HCT116 (cell line): ENCODE data around the gene ATP13A3. TPM values are rescaled to one million over a fixed set of nuclear protein-coding genes. Genes with fewer than 3 reads are reported as not detected.

Experiments
- ATAC-seq: fragments of 200-7000 bp; cut with Tn5 transposase; 2 replicates; pipeline ENCODE4 v1.9.1; 2020; ENCODE audit warnings: mild to moderate bottlenecking, moderate library complexity
- BruUV-seq: library from RNA; stranded (reverse); fragments of 400-500 nt; replicated peaks from 2 replicates; lab custom pipeline; 2021; lab: Mats Ljungman, UMichigan
- CTCF ChIA-PET: fragments of 300-600 bp; sonication (Branson Sonifier 250); formaldehyde crosslinking; loops from one replicate; lab custom pipeline; 2021; ENCODE audit warnings: antibody characterized with exemption; lab: Charles Lee
- POLR2A ChIA-PET: fragments of 300-600, 350-600 bp; sonication (Branson Sonifier 250); formaldehyde crosslinking; loops from one replicate; lab custom pipeline; 2021; ENCODE audit warnings: antibody characterized with exemption; lab: Charles Lee
- RAD21 ChIA-PET, 2 experiments: fragments of 300-600 bp; sonication (Branson Sonifier 250); formaldehyde crosslinking; loops; one replicate each; lab custom pipeline; 2023; ENCODE audit warnings: low total read pairs in 2 of 2; ENCODE audit not compliant: uncharacterized antibody in 2 of 2, unreplicated experiment in 2 of 2, low non-redundant PET in 1 of 2; lab: Charles Lee
- DNase-seq: peaks from one replicate; pipeline ENCODE4 v3.0.0-alpha.2; 2010; ENCODE audit warnings: low read depth, low spot score
- H2AFZ ChIP-seq: fragments of 200-600 bp; shearing (Covaris generic), sonication (generic); 2 replicates; pipeline ENCODE4 v1.6.1; 2017; ENCODE audit warnings: low read depth, mixed run types, mixed read lengths, antibody characterized with exemption, low read length; ENCODE audit not compliant: poor library complexity, severe bottlenecking
- H3K27ac ChIP-seq: 2 replicates; pipeline ENCODE4 v1.5.1; 2012; ENCODE audit warnings: low read depth, low read length
- H3K27me3 ChIP-seq: fragments of 200-600 bp; sonication (generic); 2 replicates; pipeline ENCODE4 v1.6.1; 2016; ENCODE audit warnings: mixed run types, low read length, mixed read lengths; ENCODE audit not compliant: insufficient read depth
- H3K36me3 ChIP-seq, 2 experiments: fragments of 200-500 bp in 1 of 2; fragments of 200-600 bp in 1 of 2; sonication (Bioruptor generic) in 1 of 2; sonication (generic) in 1 of 2; 2 replicates each; pipeline versions ENCODE4 v1.5.1 to v1.6.1; 2014 to 2016; ENCODE audit warnings: low read length in 2 of 2, inconsistent platforms in 1 of 2, mixed read lengths in 1 of 2, mixed run types in 1 of 2; ENCODE audit not compliant: insufficient read depth in 2 of 2, control insufficient read depth in 1 of 2
- H3K4me1 ChIP-seq, 2 experiments: fragments of 200-600 bp in 1 of 2; sonication (generic) in 1 of 2; 2 replicates each; pipeline versions ENCODE4 v1.5.1 to v1.6.1; 2012 to 2017; ENCODE audit warnings: low read length in 2 of 2, inconsistent platforms in 1 of 2, mild to moderate bottlenecking in 1 of 2, mixed read lengths in 1 of 2, mixed run types in 1 of 2, moderate library complexity in 1 of 2; ENCODE audit not compliant: insufficient read depth in 2 of 2, control insufficient read depth in 1 of 2
- H3K4me2 ChIP-seq: fragments of 200-600 bp; sonication (generic); 2 replicates; pipeline ENCODE4 v1.6.1; 2017; ENCODE audit warnings: mixed run types, low read length, mixed read lengths
- H3K4me3 ChIP-seq, 2 experiments: fragments of 200-600 bp in 1 of 2; sonication (generic) in 1 of 2; replicated peaks in 1 of 2; 2 replicates each; pipeline ENCODE4 v1.5.1; 2011 to 2016; ENCODE audit warnings: low read length in 2 of 2, control low read depth in 1 of 2, low read depth in 1 of 2, mild to moderate bottlenecking in 1 of 2, mixed read lengths in 1 of 2, mixed run types in 1 of 2
- H3K79me2 ChIP-seq: fragments of 200-600 bp; sonication (generic); 2 replicates; pipeline ENCODE4 v1.6.1; 2017; ENCODE audit warnings: mild to moderate bottlenecking, mixed run types, low read length, moderate library complexity, mixed read lengths; ENCODE audit not compliant: insufficient read depth
- H3K9ac ChIP-seq: fragments of 200-600 bp; sonication (generic); 2 replicates; pipeline ENCODE4 v1.6.1; 2016; ENCODE audit warnings: low read length, mixed read lengths
- H3K9me2 ChIP-seq: fragments of 200-600 bp; sonication (generic), shearing (Covaris generic); 2 replicates; pipeline ENCODE4 v1.6.1; 2017; ENCODE audit warnings: mixed run types, mild to moderate bottlenecking, moderate library complexity; ENCODE audit not compliant: insufficient read depth
- H3K9me3 ChIP-seq, 2 experiments: fragments of 200-500 bp in 1 of 2; fragments of 200-600 bp in 1 of 2; sonication (Bioruptor generic) in 1 of 2; sonication (generic) in 1 of 2; 2 replicates each; pipeline ENCODE4 v1.6.1; 2014 to 2017; ENCODE audit warnings: low read length in 2 of 2, mixed read lengths in 2 of 2, inconsistent platforms in 1 of 2, low read depth in 1 of 2, mild to moderate bottlenecking in 1 of 2, mixed run types in 1 of 2, moderate library complexity in 1 of 2; ENCODE audit not compliant: control insufficient read depth in 1 of 2, insufficient read depth in 1 of 2
- H4K20me1 ChIP-seq: fragments of 200-600 bp; sonication (generic), shearing (Covaris generic); 2 replicates; pipeline ENCODE4 v1.6.1; 2017; ENCODE audit warnings: mixed run types, mild to moderate bottlenecking, moderate library complexity; ENCODE audit not compliant: insufficient read depth
- ATF3 ChIP-seq: IDR thresholded peaks from 2 replicates; pipeline ENCODE4 v1.6.1; 2012
- CEBPB ChIP-seq: IDR thresholded peaks from 2 replicates; pipeline ENCODE4 v1.6.1; 2012; ENCODE audit warnings: low read depth
- EGR1 ChIP-seq: IDR thresholded peaks from 2 replicates; pipeline ENCODE4 v1.6.1; 2012; ENCODE audit warnings: low read depth
- ELF1 ChIP-seq: IDR thresholded peaks from 2 replicates; pipeline ENCODE4 v1.6.1; 2012; ENCODE audit warnings: low read depth, borderline replicate concordance
- EZH2phosphoT487 ChIP-seq: fragments of 200-600 bp; IDR thresholded peaks from 2 replicates; pipeline ENCODE4 v1.6.1; 2018; ENCODE audit warnings: antibody characterized with exemption, borderline replicate concordance
- FOSL1 ChIP-seq: IDR thresholded peaks from 2 replicates; pipeline ENCODE4 v1.6.1; 2012; ENCODE audit warnings: low read depth
- JUND ChIP-seq: IDR thresholded peaks from 2 replicates; pipeline ENCODE4 v1.6.1; 2012
- POLR2AphosphoS5 ChIP-seq: IDR thresholded peaks from 2 replicates; pipeline ENCODE4 v1.6.1; 2011; ENCODE audit warnings: mild to moderate bottlenecking, low read depth, low read length, moderate library complexity
- RAD21 ChIP-seq: IDR thresholded peaks from 2 replicates; pipeline ENCODE4 v1.6.1; 2012; ENCODE audit warnings: low read depth, mild to moderate bottlenecking
- SIN3A ChIP-seq: IDR thresholded peaks from 2 replicates; pipeline ENCODE4 v1.6.1; 2012; ENCODE audit warnings: low read depth
- SP1 ChIP-seq: IDR thresholded peaks from 2 replicates; pipeline ENCODE4 v1.6.1; 2012; ENCODE audit warnings: low read depth
- SRF ChIP-seq: IDR thresholded peaks from 2 replicates; pipeline ENCODE4 v1.6.1; 2012; ENCODE audit warnings: low read depth
- TCF7L2 ChIP-seq: IDR thresholded peaks from 2 replicates; pipeline ENCODE4 v1.7.0; 2011; ENCODE audit warnings: borderline replicate concordance, inconsistent platforms; ENCODE audit not compliant: insufficient read depth, insufficient read length; ENCODE audit errors: extremely low read depth
- YY1 ChIP-seq: IDR thresholded peaks from 2 replicates; pipeline ENCODE4 v1.6.1; 2011; ENCODE audit warnings: low read length, low read depth, moderate library complexity, mild to moderate bottlenecking; ENCODE audit not compliant: insufficient replicate concordance; ENCODE audit errors: extremely low read depth
- ZBTB33 ChIP-seq: IDR thresholded peaks from 2 replicates; pipeline ENCODE4 v1.6.1; 2011; ENCODE audit warnings: mild to moderate bottlenecking, low read length, moderate library complexity; ENCODE audit not compliant: insufficient replicate concordance; ENCODE audit errors: extremely low read depth
- ZFX ChIP-seq: fragments of 450-650 bp; IDR thresholded peaks from 2 replicates; pipeline ENCODE4 v1.6.1; 2017
- intact Hi-C: fragments of 100-400 bp; cut with micrococcal nuclease; formaldehyde crosslinking; loops from 2 replicates; pipeline ENCODE4 v1.10.0; 2022
- total RNA-seq: library from RNA; stranded (reverse); gene quantifications from one replicate; pipeline ENCODE4 v1.2.1, GENCODE V29; 2021; ENCODE audit not compliant: unreplicated experiment
- TF ChIP-seq, protein P1 (sequence below): IDR thresholded peaks from 2 replicates; pipeline ENCODE4 v1.6.1; 2012

ATP13A3 gene
- total RNA-seq, 1 experiment from 2014 or later, result 139 TPM

- TF ChIP-seq SRF (no peak), EZH2phosphoT487 (no peak), SP1 (no peak), CEBPB (no peak), SIN3A (no peak), POLR2AphosphoS5 (no peak)
Measured at GRCh38 chr3:194496217-194496919, 9.6 kb upstream of the ATP13A3 start (continued).

- ChIA-PET POLR2A (no interaction called here), RAD21 (no interaction called here), CTCF (no interaction called here)
- Histone ChIP-seq H3K27me3 (no peaks in the 10 kb centered on the region), H2AFZ (no peak overlapping the region), H3K36me3 (no peaks in the 10 kb centered on the region), H3K4me2 (no peak overlapping the region), H3K9me2 (no peaks in the 10 kb centered on the region), H3K27ac (no peak overlapping the region), H3K4me3 (no peak overlapping the region), H4K20me1 (no peaks in the 10 kb centered on the region), H3K9me3 (no peaks in the 10 kb centered on the region), H3K4me1 (peaks cover 10 to 27% of the 10 kb centered on the region in 2 experiments; a peak in 3 of 4 replicates), H3K79me2 (no peaks in the 10 kb centered on the region), H3K9ac (no peak overlapping the region)
- DNase-seq (no peak), ATAC-seq (no peak)
- no TSS peak for BruUV-seq
- intact Hi-C loops, result no loop called here
- TF ChIP-seq ZBTB33 (no peak), YY1 (no peak), ZFX (no peak), ATF3 (no peak), JUND (no peak), ELF1 (no peak), TCF7L2 (no peak), POLR2AphosphoS5 (no peak), RAD21 (no peak), EGR1 (no peak), SIN3A (no peak), EZH2phosphoT487 (no peak), FOSL1 (no peak)
- TF ChIP-seq, protein P1, sequence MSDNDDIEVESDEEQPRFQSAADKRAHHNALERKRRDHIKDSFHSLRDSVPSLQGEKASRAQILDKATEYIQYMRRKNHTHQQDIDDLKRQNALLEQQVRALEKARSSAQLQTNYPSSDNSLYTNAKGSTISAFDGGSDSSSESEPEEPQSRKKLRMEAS, result no peak
Measured at GRCh38 chr3:194494951-194495374, 8.2 kb upstream of the ATP13A3 start.
